Mammary epithelial cell (primary cell): Measurements from ENCODE around the gene ATXN7L1.

ENCODE experiments used
- CTCF ChIP-seq, 2 donors: IDR thresholded peaks in 1 of 2; conservative IDR thresholded peaks in 1 of 2; 2 replicates each; pipeline ENCODE4 v1.5.1; 2011 to 2012; ENCODE audit warnings: inconsistent platforms in 2 of 2, low read length in 2 of 2, mild to moderate bottlenecking in 2 of 2, control low read depth in 1 of 2, low read depth in 1 of 2; ENCODE audit not compliant: insufficient read depth in 1 of 2; ENCODE audit errors: extremely low read depth in 1 of 2
- EZH2 ChIP-seq: IDR thresholded peaks from 2 replicates; pipeline ENCODE4 v1.6.1; 2012; ENCODE audit warnings: low read length, inconsistent platforms, borderline replicate concordance

- no peak for TF ChIP-seq CTCF (conservative IDR thresholded peaks at IDR 0.05 in 1 of 2, IDR thresholded peaks at IDR 0.05 in 1 of 2; ENCODE audit: extremely low read depth in 1 of 2, insufficient read depth in 1 of 2, low read depth in 1 of 2, low read length in 2 of 2)
- TF ChIP-seq EZH2, result no peak
Measured at GRCh38 chr7:105584165-105584564, 292.2 kb downstream of the ATXN7L1 start.
